Coronary artery (tissue), 2 donors: ENCODE results near the gene MBNL1.

Source experiments
- DNase-seq: peaks from one replicate; pipeline ENCODE4 v3.0.0-alpha.2; 2017; ENCODE audit warnings: low spot score
- H3K27ac ChIP-seq, 2 donors: fragments of 200-600 bp; sonication (generic); one replicate each; pipeline ENCODE4 v1.5.1; 2016 to 2019
- H3K4me3 ChIP-seq: fragments of 200-600 bp; sonication (generic); 2 replicates; pipeline ENCODE4 v1.5.1; 2016; ENCODE audit warnings: mild to moderate bottlenecking, moderate library complexity
- TF ChIP-seq, protein P1 (sequence below): fragments of 200-600 bp; sonication (generic); IDR thresholded peaks from one replicate; pipeline ENCODE4 v1.5.1; 2019; ENCODE audit warnings: antibody characterized with exemption

The MBNL1 gene

DNA sequence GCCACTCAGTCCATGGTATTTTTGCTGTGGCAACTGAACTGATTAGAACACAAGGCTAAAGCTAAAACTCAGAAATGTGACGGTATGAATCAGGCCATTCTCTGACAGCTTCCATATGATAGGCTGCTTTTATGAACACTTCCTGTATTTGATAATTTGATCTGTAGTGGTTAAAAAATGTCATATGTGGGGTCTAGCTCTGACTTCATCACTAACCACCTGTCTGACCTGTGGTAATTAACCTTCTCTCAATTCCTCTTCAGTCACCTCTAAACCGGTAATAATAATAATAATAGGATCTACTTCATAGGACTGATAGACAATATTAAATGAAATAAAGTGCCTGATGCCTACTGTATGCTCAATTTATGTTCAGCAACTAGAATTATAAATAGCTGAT, 223.2 kb downstream of the MBNL1 start:
- DNase-seq: no peak
- no peak overlapping the region for H3K4me3 ChIP-seq
- no peak overlapping the region for H3K27ac ChIP-seq
- TF ChIP-seq, protein P1, sequence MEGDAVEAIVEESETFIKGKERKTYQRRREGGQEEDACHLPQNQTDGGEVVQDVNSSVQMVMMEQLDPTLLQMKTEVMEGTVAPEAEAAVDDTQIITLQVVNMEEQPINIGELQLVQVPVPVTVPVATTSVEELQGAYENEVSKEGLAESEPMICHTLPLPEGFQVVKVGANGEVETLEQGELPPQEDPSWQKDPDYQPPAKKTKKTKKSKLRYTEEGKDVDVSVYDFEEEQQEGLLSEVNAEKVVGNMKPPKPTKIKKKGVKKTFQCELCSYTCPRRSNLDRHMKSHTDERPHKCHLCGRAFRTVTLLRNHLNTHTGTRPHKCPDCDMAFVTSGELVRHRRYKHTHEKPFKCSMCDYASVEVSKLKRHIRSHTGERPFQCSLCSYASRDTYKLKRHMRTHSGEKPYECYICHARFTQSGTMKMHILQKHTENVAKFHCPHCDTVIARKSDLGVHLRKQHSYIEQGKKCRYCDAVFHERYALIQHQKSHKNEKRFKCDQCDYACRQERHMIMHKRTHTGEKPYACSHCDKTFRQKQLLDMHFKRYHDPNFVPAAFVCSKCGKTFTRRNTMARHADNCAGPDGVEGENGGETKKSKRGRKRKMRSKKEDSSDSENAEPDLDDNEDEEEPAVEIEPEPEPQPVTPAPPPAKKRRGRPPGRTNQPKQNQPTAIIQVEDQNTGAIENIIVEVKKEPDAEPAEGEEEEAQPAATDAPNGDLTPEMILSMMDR: no peak

DNA sequence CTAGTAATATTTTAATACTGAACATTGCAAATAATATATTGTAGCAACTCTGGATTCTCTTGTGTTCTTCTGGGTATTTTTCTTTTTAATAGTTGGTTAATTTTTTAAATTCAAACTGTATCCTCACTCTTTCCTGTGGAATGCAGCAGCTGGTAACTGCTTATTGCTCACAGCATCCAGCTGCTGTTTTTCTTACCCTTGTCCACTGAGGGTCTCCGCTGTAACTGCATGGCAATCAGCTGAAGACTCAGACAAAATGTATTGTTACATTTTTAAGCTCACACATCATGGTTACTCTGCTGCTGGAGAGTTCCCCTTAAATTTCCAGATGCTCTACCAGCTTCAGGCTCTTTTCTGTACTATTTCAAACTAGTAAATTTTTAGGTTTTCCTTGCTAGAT, 227.6 kb downstream of the MBNL1 start:
- Histone ChIP-seq H3K27ac (no peak overlapping the region), H3K4me3 (no peak overlapping the region)
- no peak for DNase-seq
- TF ChIP-seq, protein P1: no peak

DNA sequence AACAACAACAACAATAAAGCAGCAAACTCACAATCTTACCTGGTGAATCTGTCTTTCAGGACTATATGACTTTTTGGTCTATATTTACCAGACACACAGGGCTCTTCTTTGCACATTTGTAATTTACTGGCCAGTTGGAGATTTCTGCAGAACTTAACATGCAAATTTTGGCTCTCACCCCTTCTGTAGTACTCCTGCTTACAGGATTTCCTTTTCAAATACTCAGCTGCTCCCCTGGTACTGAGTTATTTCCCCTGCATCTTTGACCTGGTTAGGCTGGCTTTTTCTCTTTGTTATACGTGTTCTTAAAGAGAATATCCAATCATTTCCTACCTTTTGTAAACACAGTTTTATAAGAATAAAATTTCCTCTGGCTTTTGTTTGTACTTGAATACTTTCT, 228.0 kb downstream of the MBNL1 start:
- TF ChIP-seq, protein P1: no peak
- no peak overlapping the region for H3K4me3 ChIP-seq
- DNase-seq: no peak
- no peak overlapping the region for H3K27ac ChIP-seq

DNA sequence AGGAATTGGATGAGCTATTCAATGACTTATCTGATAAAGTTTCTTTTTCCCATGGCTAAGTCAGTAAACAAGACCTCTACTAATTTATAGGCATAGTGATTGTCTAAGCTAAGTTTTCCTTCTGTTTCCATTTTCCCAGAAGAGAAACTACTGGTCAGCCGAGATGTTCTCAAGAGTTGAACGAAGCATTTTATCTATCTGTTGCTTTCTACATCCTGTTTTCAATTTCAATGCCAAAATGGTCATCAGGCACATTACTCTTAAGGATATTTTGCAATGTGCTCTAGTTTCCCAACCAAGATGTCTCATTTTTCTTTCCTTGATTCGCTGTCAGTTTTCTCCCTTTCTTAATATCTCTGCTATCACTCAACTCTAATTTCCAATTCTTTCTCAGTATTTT, 228.7 kb downstream of the MBNL1 start:
- DNase-seq: no peak
- TF ChIP-seq, protein P1: no peak
- no peak overlapping the region for H3K4me3 ChIP-seq
- H3K27ac ChIP-seq: peak overlapping the region in 1 of 2 donors; percentile 55

DNA sequence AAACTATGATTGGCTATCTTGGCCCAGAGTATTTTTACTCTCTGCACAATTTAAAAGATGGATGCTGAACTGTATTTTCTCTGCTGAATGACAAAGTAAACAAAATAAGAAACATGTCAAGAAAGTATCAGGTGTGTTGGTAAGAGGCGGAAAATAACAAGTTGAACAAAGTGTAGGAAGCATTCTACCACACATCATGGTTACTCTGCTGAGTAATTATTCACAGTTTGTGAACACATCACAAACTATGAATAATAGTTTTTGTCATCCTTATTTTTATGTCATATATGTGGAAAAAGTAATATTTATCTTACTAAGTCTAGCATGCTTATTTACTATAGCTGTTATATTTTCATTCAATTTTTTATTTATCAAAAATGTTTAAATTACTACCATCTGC, 229.2 kb downstream of the MBNL1 start:
- no peak overlapping the region for H3K27ac ChIP-seq
- TF ChIP-seq, protein P1: no peak
- no peak overlapping the region for H3K4me3 ChIP-seq
- no peak for DNase-seq

DNA sequence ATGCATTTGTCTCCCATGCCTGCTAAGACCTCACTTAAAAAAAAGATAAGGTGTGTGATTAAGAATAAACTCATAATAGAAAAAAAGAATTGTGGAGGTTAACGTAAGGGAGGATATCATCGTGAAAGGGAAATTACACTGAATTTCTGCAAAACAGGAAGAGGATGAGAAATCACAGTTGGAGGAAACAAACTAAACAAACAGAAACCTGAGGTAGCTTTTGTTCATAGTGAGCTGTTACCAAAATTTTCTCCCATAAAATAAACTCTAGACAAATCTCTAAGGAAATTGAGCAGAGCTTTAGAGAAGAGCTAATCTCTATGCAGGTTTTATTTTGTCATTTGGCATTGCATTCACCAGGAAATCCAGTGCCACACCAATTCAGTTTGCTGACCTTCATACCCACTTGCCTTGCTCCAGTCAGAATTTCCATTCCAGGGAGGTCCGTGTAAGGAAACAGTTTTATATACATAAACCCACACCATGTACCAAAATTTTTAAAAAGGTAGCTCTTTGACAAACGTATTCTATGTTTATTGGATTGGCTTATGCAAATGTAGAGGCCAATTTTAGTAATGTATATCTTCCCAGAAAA, 231.2 kb downstream of the MBNL1 start:
- TF ChIP-seq, protein P1: no peak
- Histone ChIP-seq H3K4me3 (no peak overlapping the region), H3K27ac (no peak overlapping the region)
- DNase-seq: no peak

DNA sequence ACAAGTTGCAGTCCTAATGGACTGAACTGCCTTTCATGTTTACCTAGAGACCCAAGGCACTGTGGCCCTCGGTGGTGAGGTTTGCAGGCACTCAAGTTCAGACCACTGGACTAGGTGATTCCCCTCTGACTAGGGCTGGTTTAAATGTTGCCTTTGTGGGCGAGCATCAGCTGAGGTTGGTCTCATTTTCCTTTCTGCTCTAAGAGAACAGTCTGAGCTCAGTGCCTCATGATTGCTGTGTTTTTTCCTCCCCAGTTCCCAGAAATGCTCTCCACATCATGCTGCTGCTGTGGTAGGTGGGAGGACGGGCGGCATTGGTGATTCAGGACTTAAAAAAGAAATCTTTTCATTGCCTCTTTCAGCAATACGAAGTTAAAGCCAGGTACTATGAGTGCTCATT, 237.2 kb downstream of the MBNL1 start:
- no peak for DNase-seq
- TF ChIP-seq, protein P1: no peak
- Histone ChIP-seq H3K4me3 (no peak overlapping the region), H3K27ac (no peak overlapping the region)
